Immature natural killer cell (primary cell): Measurements from ENCODE around the gene TRIOBP. TPM values are rescaled to one million over a fixed set of nuclear protein-coding genes. Genes with fewer than 3 reads are reported as not detected.
A peak's percentile ranks its signal among the peaks of the same experiment; 100 is the strongest.
"Not testable (repeated sequence)": the region's sequence is repeated elsewhere in the genome, so short reads cannot be mapped to it uniquely, and the experiment has no call there.

Source experiments
- DNase-seq, 3 donors: peaks; one replicate each; pipeline ENCODE4 v3.0.0; 2022; ENCODE audit warnings: mixed read lengths in 1 of 3
- H3K27ac Mint-ChIP-seq, 6 donors: one replicate each; pipeline ENCODE4 v1.8.0; 2020; ENCODE audit warnings: mixed read lengths in 6 of 6, mild to moderate bottlenecking in 5 of 6, inconsistent platforms in 4 of 6, moderate library complexity in 3 of 6
- H3K27me3 Mint-ChIP-seq, 3 donors: one replicate each; pipeline ENCODE4 v1.8.0; 2020 to 2021; ENCODE audit warnings: low read depth in 3 of 3, mild to moderate bottlenecking in 3 of 3, mixed read lengths in 3 of 3, moderate library complexity in 3 of 3, inconsistent platforms in 1 of 3
- H3K36me3 Mint-ChIP-seq, 3 donors: one replicate each; pipeline ENCODE4 v1.8.0; 2020; ENCODE audit warnings: mixed read lengths in 3 of 3, inconsistent platforms in 2 of 3, mild to moderate bottlenecking in 2 of 3
- H3K4me1 Mint-ChIP-seq, 2 donors: one replicate each; pipeline ENCODE4 v1.8.0; 2020; ENCODE audit warnings: inconsistent platforms in 2 of 2, mild to moderate bottlenecking in 2 of 2, mixed read lengths in 2 of 2, moderate library complexity in 1 of 2
- H3K4me3 Mint-ChIP-seq, 5 donors: one replicate each; pipeline ENCODE4 v1.8.0; 2020; ENCODE audit warnings: mild to moderate bottlenecking in 5 of 5, mixed read lengths in 5 of 5, inconsistent platforms in 3 of 5, moderate library complexity in 3 of 5
- H3K9me3 Mint-ChIP-seq, 6 donors: one replicate each; pipeline ENCODE4 v1.8.0; 2020; ENCODE audit warnings: mild to moderate bottlenecking in 6 of 6, mixed read lengths in 6 of 6, inconsistent platforms in 4 of 6, moderate library complexity in 3 of 6
- polyA plus RNA-seq, 3 donors: library from polyadenylated mRNA; unstranded; fragments of 300-500 nt; fragmentation: Illumina TruSeq; gene quantifications; one replicate each; pipeline ENCODE4 v1.2.3, GENCODE V29; 2021

The TRIOBP gene
- polyA plus RNA-seq, 3 donors from 2014 or later = 15.0 to 22.4 (median 20.8) TPM

DNA sequence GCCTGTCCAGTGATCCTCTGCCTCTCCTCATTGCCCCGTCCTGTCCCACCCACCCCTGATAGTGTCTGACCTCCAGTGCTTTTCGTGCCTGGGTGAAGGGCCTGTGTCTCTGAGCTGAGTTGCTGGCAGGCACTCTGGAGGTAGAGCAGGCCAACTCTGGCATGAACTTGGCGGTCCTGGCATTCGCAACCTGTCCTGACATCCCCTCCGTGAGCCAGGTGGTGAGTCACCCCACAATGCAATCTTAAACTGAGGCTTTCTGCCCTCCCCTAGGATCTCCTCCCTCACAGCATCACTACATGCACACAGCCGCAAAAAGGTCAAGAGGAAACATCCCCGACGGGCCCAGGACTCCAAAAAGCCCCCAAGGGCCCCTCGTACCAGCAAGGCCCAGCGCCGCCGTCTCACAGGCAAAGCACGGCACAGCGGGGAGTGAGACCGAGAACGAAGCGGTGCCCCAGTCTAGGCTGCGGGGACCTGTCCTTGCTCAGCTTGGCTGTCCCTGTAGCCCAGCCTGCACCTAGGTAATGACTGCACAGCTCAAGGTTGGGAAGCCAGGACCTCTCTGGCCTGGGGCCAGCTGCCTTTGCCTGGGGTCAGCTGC, 5.8 kb upstream of the TRIOBP start:
- peaks cover 2 to 6% (median 2%) of the 10 kb centered on the region in 3 donors for H3K27me3 Mint-ChIP-seq
- H3K4me3 Mint-ChIP-seq = no peak overlapping the region
- H3K4me1 Mint-ChIP-seq = peaks cover 28 to 32% of the 10 kb centered on the region in 2 donors
- no peak overlapping the region for H3K27ac Mint-ChIP-seq
- no peaks in the 10 kb centered on the region for H3K9me3 Mint-ChIP-seq
- no peak for DNase-seq
- H3K36me3 Mint-ChIP-seq = peaks cover 7 to 34% (median 14%) of the 10 kb centered on the region in 3 donors

DNA sequence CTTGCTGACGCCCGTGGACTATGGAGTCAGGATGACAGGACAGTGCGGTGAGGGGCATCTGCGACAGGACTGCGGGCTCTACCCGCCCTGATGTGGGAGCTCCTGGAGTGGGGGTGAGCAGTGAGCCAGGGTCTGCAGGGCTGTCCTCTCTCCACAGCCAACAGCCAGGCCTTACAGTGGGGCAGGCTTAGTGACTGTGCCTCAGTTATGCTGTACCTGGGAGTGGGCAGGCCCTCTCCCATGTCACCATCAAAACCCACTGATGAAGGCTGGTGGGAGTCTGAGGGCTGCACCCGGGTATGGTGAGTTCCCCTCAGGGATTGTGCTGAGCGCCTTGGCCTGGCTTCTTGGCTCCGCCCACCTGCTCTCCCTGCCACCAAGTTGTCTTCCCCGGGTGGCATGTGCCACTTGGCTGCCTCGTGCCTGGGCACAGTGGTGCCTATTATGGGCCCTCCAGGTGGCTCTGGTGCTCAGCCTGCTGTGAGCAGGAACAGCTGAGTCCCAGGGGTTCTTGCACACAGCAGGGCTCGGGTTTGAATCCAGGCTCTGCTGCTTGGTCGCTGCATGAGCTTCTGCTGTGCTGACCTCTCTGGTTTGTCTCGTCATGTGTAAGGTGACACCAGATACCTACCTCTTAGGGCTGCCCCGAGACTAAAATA, 4.1 kb upstream of the TRIOBP start:
- peaks cover 20 to 26% of the 10 kb centered on the region in 2 donors for H3K4me1 Mint-ChIP-seq
- peaks cover 0 to 5% (median 0%) of the 10 kb centered on the region in 3 donors for H3K27me3 Mint-ChIP-seq
- H3K27ac Mint-ChIP-seq = no peak overlapping the region
- H3K4me3 Mint-ChIP-seq = no peak overlapping the region
- peaks cover 7 to 32% (median 14%) of the 10 kb centered on the region in 3 donors for H3K36me3 Mint-ChIP-seq
- no peak for DNase-seq
- no peaks in the 10 kb centered on the region for H3K9me3 Mint-ChIP-seq

DNA sequence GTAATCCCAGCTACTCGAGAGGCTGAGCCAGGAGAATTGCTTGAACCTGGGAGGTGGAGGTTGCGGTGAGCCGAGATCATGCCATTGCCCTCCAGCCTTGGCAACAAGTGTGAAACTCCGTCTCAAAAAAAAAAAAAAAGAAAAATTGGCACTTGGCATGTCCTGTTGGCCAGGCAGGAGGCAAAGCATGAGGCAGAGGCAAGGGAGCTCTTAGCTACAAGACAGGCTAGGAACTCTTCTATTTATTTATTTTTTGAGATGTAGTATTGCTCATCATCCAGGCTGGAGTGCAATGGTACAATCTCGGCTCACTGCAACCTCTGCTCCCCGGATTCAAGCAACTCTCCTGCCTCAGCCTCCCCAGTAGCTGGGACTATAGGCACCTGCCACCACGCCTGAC, 2.7 kb upstream of the TRIOBP start:
- H3K27ac Mint-ChIP-seq, DNase-seq, H3K27me3 Mint-ChIP-seq, H3K4me3 Mint-ChIP-seq, H3K9me3 Mint-ChIP-seq: not testable (repeated sequence)
- H3K36me3 Mint-ChIP-seq = peaks cover 7 to 24% (median 8%) of the 10 kb centered on the region in 3 donors
- peaks cover 11 to 18% of the 10 kb centered on the region in 2 donors for H3K4me1 Mint-ChIP-seq

DNA sequence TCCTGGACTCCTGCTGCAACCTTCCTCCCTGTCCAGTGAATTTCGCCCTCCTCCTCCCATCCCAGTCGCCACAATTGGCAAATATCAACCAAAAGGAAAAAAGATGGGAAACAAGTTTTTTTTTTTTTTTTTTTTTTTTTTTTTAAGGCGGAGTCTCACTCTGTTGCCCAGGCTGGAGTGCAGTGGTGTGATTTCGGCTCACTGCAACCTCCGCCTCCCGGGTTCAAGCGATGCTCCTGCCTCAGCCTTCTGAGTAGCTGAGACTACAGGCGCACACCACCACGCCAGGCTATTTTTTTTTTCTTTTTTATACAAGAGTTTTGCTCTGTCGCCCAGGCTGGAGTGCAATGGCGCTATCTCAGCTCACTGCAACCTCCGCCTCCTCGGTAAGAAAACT, 590 bp upstream of the TRIOBP start:
- H3K36me3 Mint-ChIP-seq = peaks cover 7 to 16% (median 8%) of the 10 kb centered on the region in 3 donors
- peak overlapping the region; percentile 30 to 78 (median 53) for H3K4me3 Mint-ChIP-seq
- H3K27ac Mint-ChIP-seq, H3K9me3 Mint-ChIP-seq, DNase-seq, H3K27me3 Mint-ChIP-seq: not testable (repeated sequence)
- H3K4me1 Mint-ChIP-seq = peaks cover 15 to 24% of the 10 kb centered on the region in 2 donors

DNA sequence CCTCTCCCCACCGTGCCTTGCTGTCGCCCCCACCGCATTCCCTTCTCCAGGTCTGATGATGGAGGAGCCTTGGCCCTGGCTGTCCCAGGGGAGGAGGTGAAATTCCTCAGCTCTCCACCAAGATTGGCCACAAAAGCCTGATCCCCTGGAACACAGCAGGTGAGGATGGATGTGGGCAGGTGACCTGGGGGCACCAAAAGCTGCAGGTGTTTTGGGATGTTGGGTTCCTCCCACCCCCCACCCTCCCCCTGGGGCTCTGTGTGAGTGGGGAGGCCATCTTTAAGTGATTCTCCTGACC, 639 bp downstream of the TRIOBP start:
- no peak for DNase-seq
- Mint-ChIP-seq H3K27me3 (peaks cover 0 to 1% (median 0%) of the 10 kb centered on the region in 3 donors), H3K4me1 (peaks cover 22 to 30% of the 10 kb centered on the region in 2 donors), H3K4me3 (no peak overlapping the region), H3K9me3 (no peaks in the 10 kb centered on the region), H3K27ac (no peak overlapping the region), H3K36me3 (peaks cover 4 to 14% (median 8%) of the 10 kb centered on the region in 3 donors)

DNA sequence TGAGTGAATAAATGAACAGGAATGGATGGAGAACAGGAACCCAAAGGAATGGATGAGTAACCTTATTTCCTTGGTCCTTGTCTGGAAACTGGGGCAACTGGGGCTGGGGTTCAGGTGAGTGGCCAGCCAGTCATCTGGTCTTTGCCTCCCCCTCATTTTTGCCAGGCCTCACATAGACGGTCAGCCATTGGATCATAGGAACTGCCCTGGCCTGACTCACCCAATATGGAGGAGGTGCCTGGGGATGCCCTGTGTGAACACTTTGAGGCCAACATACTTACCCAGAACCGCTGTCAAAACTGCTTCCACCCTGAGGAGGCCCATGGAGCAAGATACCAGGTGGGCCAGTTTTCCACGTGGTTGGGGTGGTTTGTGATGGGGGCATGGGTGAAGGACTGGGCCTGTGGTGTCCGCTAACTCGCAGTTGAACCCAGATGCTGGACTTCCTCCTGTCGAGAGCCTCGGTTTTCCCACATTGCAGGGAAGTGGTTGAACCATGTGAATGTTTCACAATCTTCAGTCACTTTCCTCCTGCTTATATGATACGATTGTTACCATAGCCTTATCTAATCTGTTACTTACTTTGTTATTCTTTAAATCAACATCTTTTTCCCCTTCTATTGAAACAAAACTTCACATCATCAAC, 4.4 kb downstream of the TRIOBP start:
- Mint-ChIP-seq H3K4me1 (peaks cover 18 to 21% of the 10 kb centered on the region in 2 donors), H3K36me3 (peaks cover 0 to 7% (median 0%) of the 10 kb centered on the region in 3 donors), H3K9me3 (no peaks in the 10 kb centered on the region), H3K27me3 (peaks cover 0 to 1% (median 0%) of the 10 kb centered on the region in 3 donors), H3K27ac (peak overlapping the region; percentile 76 to 91 (median 81)), H3K4me3 (peak overlapping the region in 3 of 5 donors; percentile 21 to 70 (median 55))
- DNase-seq = peak in 1 of 3 donors; percentile 14

DNA sequence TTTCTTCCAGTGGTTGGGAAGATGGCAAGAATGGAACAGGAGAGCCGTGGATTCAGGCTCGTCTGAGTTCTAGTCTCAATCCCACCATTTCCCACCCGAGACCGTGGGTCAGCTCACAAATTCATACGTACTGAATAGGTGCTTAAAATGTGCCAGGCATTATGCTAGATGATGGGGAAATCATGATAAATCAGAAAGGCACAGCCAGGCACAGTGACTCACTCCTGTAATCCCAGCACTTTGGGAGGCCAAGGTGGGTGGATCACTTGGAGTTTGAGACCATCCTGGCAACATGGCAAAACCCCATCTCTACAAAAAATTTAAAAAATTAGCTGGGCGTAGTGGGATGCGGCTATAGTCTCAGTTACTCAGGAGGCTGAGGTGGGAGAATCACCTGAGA, 7.1 kb downstream of the TRIOBP start:
- H3K27me3 Mint-ChIP-seq = no peaks in the 10 kb centered on the region
- H3K27ac Mint-ChIP-seq = peak overlapping the region in 1 of 6 donors; percentile 35
- peaks cover 12 to 13% of the 10 kb centered on the region in 2 donors for H3K4me1 Mint-ChIP-seq
- no peak for DNase-seq
- peaks cover 0 to 7% (median 0%) of the 10 kb centered on the region in 3 donors for H3K36me3 Mint-ChIP-seq
- no peak overlapping the region for H3K4me3 Mint-ChIP-seq
- H3K9me3 Mint-ChIP-seq = no peaks in the 10 kb centered on the region

DNA sequence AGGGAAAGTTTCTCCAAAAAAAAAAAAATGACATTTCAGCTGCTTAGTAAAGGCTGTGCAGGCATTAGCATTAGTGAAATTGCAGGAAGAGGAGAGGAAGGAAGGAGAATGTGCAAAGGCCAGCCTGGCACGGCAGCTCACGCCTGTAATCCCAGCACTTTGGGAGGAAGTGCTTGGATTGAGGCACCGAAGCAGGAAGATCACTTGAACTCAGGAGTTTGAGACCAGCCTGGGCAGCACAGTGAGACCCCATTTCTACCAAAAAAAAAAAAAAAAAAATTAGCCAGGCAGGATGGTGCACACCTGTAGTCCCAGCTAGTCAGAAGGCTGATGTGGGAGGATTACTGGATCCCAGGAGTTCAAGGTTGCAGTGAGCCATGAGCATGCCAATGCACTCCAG, 7.8 kb downstream of the TRIOBP start:
- Mint-ChIP-seq H3K27ac (no peak overlapping the region), H3K4me1 (peaks cover 12 to 13% of the 10 kb centered on the region in 2 donors), H3K9me3 (no peaks in the 10 kb centered on the region), H3K27me3 (no peaks in the 10 kb centered on the region), H3K4me3 (no peak overlapping the region), H3K36me3 (peaks cover 0 to 7% (median 0%) of the 10 kb centered on the region in 3 donors)
- DNase-seq = no peak

DNA sequence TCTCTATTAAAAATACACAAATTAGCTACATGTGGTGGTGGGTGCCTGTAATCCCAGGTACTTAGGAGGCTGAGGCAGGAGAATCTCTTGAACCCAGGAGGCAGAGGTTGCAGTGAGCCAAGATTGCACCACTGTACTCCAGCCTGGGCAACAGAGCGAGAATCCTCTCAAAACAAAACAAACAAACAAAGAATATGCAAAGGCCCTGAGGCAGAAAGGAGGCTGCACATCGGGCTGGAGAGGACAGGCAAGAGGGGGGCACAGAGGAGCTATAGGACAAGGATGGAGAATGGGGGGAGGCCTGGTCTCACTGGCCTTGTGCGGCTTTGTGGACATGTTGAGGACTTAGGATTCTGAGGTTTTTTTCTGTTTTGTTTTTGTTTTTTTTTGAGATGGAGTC, 8.4 kb downstream of the TRIOBP start:
- no peak for DNase-seq
- Mint-ChIP-seq H3K27me3 (peaks cover 0 to 2% (median 0%) of the 10 kb centered on the region in 3 donors), H3K27ac (no peak overlapping the region), H3K9me3 (no peaks in the 10 kb centered on the region), H3K4me1 (peaks cover 12 to 13% of the 10 kb centered on the region in 2 donors), H3K4me3 (no peak overlapping the region), H3K36me3 (peaks cover 0 to 7% (median 0%) of the 10 kb centered on the region in 3 donors)

DNA sequence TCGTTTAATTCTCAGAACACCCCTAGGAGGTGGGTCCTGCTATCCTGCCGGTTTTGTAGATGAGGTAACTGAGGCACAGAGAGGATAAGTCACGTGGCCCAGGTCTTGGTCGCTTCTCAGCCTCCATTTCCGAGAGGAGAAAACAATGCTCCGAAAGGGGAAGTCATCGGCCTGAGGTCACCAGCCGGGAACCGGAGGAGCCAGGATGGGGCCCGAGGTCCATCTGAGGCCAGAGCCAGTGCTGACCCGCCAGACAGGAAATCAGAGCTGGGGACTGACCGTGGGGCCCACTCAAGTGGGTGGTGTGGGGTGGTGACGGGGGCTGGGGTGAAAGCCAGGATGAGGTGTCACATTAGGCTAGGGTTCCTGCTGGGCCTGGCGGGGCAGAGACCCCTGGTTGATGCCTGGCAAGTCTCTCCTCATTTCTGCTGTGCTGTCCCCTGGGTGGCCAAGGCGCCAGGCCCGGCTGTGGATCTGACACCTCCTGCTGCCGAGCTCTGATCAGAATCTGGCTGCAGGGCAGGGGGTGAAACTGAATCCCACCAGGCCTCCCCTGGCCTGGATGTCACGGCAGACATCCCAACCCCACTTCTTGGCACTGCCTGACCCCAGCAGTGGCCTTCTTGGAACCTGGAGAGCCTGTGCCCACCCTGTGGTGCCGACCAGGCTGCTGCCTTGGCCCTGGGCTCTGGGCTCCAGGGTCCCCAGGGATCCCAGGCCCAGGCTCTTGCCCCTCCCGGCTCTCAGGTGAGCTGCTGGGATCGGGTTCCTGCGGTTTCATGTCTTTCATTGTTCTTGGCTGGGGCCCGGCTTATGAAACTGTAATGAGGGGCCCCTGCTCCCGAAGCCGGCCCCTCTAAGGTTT, 12.0 kb downstream of the TRIOBP start:
- Mint-ChIP-seq H3K27me3 (peaks cover 0 to 2% (median 2%) of the 10 kb centered on the region in 3 donors), H3K36me3 (peaks cover 0 to 4% (median 0%) of the 10 kb centered on the region in 3 donors), H3K9me3 (no peaks in the 10 kb centered on the region), H3K4me3 (no peak overlapping the region), H3K27ac (no peak overlapping the region), H3K4me1 (peaks cover 0 to 1% of the 10 kb centered on the region in 2 donors)
- DNase-seq = no peak

DNA sequence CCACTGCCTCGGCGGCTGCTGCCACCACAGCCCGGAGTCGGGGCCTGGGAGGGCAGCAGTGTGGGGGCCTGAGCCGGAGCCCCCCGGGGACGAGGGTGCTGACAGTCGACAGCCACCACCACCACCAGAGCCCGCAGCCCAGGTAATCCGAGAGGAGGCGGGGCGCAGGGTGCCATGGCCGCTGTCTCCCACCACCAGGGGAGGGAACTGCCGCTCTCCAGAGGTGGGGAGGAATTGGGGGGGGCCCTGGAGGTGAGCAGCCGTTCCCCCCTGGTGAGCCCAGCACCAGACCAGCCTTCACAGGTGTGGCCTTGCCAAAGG, 12.6 kb downstream of the TRIOBP start:
- Mint-ChIP-seq H3K27me3 (peaks cover 0 to 2% (median 2%) of the 10 kb centered on the region in 3 donors), H3K9me3 (no peaks in the 10 kb centered on the region), H3K4me1 (peaks cover 0 to 1% of the 10 kb centered on the region in 2 donors), H3K27ac (no peak overlapping the region), H3K36me3 (peaks cover 0 to 3% (median 0%) of the 10 kb centered on the region in 3 donors), H3K4me3 (no peak overlapping the region)
- DNase-seq = no peak

DNA sequence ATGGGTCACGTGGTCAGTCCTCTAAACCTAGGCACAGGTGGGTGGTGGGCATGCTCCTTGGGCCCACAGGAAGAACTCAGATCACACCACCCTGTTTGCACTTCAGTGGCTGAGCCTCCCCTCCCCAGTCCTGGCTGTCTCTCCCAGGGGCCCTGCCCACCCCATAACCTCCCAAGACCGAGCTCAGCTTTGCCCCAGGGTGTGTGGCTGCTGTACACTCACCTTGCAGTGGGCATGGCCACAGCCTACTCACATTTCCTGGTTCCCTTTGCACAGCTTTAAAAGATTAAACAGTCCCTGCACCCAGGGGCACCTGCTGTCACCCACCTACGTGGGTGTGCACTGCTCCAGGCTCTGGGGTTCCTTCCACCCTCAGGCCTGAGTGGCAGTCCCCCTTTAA, 13.8 kb downstream of the TRIOBP start:
- Mint-ChIP-seq H3K4me1 (peaks cover 0 to 1% of the 10 kb centered on the region in 2 donors), H3K4me3 (no peak overlapping the region), H3K27ac (no peak overlapping the region)

DNA sequence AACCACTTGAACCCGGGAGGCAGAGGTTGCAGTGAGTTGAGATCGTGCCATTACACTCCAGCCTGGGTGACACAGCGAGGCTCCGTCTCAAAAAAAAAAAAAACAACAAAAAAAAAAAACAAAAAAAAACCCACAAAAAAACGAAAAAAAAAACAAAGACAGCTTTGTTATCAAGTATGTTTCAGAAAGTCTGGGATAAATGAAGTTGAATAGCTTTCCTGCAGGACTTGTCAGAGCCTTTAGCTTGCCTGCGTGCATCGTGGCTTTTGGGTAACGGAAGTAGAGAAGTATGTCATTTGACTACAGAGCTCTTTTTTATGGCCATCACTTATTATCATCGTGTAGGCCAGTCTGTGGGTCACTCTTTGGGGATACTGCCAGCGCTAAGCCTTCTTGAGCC, 14.6 kb downstream of the TRIOBP start:
- no peak overlapping the region for H3K4me3 Mint-ChIP-seq
- H3K9me3 Mint-ChIP-seq = no peaks in the 10 kb centered on the region
- H3K36me3 Mint-ChIP-seq = peaks cover 0 to under 1% (median under 1%) of the 10 kb centered on the region in 3 donors
- H3K4me1 Mint-ChIP-seq = no peaks in the 10 kb centered on the region
- peaks cover 0 to 2% (median 2%) of the 10 kb centered on the region in 3 donors for H3K27me3 Mint-ChIP-seq
- DNase-seq = no peak
- no peak overlapping the region for H3K27ac Mint-ChIP-seq

More for the DNA sequence above, 13.8 kb downstream of the TRIOBP start:
- Mint-ChIP-seq H3K9me3 (no peaks in the 10 kb centered on the region), H3K36me3 (no peaks in the 10 kb centered on the region), H3K27me3 (peaks cover 0 to 2% (median 2%) of the 10 kb centered on the region in 3 donors)
- no peak for DNase-seq
